Measurements from ENCODE around the gene C10orf120. TPM values are rescaled to one million over a fixed set of nuclear protein-coding genes. Genes with fewer than 3 reads are reported as not detected.

The C10orf120 gene
- total and polyA plus RNA-seq, 2 donors (not counting 3 experiments of a cell fraction or from before 2014, with no cell fraction given): not detected

DNA sequence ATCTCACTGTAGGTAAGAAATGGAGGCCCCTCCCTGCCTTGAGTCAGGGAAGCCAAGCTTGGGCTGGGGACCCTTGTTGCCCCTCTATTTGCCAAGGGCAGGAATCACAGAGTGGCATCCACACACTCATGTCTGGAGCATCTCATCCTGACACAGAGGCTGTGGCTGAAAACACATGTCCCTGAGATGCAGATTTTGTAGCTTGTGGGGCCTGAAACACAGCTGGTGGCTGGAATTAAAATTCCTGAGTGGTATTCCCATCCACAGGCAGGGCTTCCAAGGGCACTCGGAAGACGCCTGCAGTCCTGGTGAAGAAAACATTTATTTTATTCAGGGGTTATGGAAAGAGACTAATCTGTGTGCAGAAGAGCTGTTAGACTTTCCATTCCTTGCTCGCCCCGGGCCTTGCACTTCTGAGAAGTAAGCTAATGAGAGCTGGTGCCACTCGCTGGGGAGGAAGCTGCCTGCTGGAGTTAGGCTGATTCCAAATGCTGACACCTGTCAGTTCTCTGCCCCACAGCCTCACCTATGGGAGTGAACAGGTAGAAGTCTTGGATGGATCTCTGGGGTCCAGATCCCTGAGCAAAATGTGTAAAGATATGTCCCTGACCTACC, 36.0 kb downstream of the C10orf120 start:
- POLR2A ChIA-PET: no interaction called here
- FAIRE-seq: no peak
- no peaks in the 10 kb centered on the region for H4K20me1 ChIP-seq (replicated peaks; ENCODE audit: control insufficient read depth, extremely low read depth, insufficient read depth, low read length)
- BruUV-seq (replicated peaks): no TSS peak
- dilution Hi-C loops (cut with MboI; ENCODE audit: extremely low pct_ligation_motif_present, low sequenced_read_pairs) (no loop called here), intact Hi-C loops (cut with micrococcal nuclease) (no loop called here)
- H3K9me1 ChIP-seq (replicated peaks; ENCODE audit: control insufficient read depth, extremely low read depth, insufficient read depth, low read length): no peaks in the 10 kb centered on the region
- no peaks in the 10 kb centered on the region for H3K4me1 ChIP-seq (ENCODE audit: control insufficient read depth, extremely low read depth, insufficient read depth, low read length)
- DNase-seq (ENCODE audit: low read depth, low spot score): no peak
- no peaks in the 10 kb centered on the region for H3K9me3 ChIP-seq (replicated peaks; ENCODE audit: control insufficient read depth, insufficient read depth, low read length)
- H3K27ac ChIP-seq (ENCODE audit: insufficient read depth, low read depth, low read length): no peak overlapping the region
- H3K4me2 ChIP-seq (ENCODE audit: insufficient read depth, low read length): no peak overlapping the region
- H3K9ac ChIP-seq (replicated peaks; ENCODE audit: extremely low read depth, insufficient read depth, low read length): no peak overlapping the region
- CTCF ChIA-PET: interaction anchor here (1.0 kb wide), 1 partner anchor 15 kb away, joined by 5 read pairs; no protein-coding TSS in a partner anchor
- H3K27me3 ChIP-seq (ENCODE audit: control insufficient read depth in 2 of 2, insufficient read depth in 2 of 2, low read length in 2 of 2): no peaks in the 10 kb centered on the region
- no peaks in the 10 kb centered on the region for H3K79me2 ChIP-seq (ENCODE audit: control insufficient read depth, insufficient read depth, low read length)
- H2AFZ ChIP-seq (ENCODE audit: low read depth, low read length): no peak overlapping the region
- TF ChIP-seq MYC (IDR thresholded peaks at IDR 0.05; ENCODE audit: low read depth, low read length) (no peak), POLR2AphosphoS5 (IDR thresholded peaks at IDR 0.05; ENCODE audit: insufficient read depth, low read depth, low read length) (no peak), JUN (IDR thresholded peaks at IDR 0.05; ENCODE audit: borderline replicate concordance, insufficient read depth, insufficient read length, low read depth) (no peak), GATA2 (IDR thresholded peaks at IDR 0.05; ENCODE audit: insufficient read depth, insufficient read length, low read depth, low read length) (no peak), POLR2A (IDR thresholded peaks at IDR 0.05; ENCODE audit: low read depth, low read length) (no peak), FOS (IDR thresholded peaks at IDR 0.05; ENCODE audit: borderline replicate concordance, insufficient read depth, low read length) (no peak), EZH2 (IDR thresholded peaks at IDR 0.05; ENCODE audit: borderline replicate concordance, low read depth, low read length, severe bottlenecking) (no peak)
- TF ChIP-seq, protein P1, sequence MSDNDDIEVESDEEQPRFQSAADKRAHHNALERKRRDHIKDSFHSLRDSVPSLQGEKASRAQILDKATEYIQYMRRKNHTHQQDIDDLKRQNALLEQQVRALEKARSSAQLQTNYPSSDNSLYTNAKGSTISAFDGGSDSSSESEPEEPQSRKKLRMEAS (IDR thresholded peaks at IDR 0.05; ENCODE audit: insufficient read depth, insufficient read length): no peak
- TF ChIP-seq, protein P2, sequence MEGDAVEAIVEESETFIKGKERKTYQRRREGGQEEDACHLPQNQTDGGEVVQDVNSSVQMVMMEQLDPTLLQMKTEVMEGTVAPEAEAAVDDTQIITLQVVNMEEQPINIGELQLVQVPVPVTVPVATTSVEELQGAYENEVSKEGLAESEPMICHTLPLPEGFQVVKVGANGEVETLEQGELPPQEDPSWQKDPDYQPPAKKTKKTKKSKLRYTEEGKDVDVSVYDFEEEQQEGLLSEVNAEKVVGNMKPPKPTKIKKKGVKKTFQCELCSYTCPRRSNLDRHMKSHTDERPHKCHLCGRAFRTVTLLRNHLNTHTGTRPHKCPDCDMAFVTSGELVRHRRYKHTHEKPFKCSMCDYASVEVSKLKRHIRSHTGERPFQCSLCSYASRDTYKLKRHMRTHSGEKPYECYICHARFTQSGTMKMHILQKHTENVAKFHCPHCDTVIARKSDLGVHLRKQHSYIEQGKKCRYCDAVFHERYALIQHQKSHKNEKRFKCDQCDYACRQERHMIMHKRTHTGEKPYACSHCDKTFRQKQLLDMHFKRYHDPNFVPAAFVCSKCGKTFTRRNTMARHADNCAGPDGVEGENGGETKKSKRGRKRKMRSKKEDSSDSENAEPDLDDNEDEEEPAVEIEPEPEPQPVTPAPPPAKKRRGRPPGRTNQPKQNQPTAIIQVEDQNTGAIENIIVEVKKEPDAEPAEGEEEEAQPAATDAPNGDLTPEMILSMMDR (IDR thresholded peaks at IDR 0.05; ENCODE audit: extremely low read depth in 1 of 2, insufficient read depth in 1 of 2, low read depth in 1 of 2, low read length in 2 of 2): no peak
- no peak overlapping the region for H3K4me3 ChIP-seq (replicated peaks in 1 of 3; ENCODE audit: insufficient read depth in 1 of 3, low read depth in 1 of 3, low read length in 3 of 3)
- H3K36me3 ChIP-seq (ENCODE audit: control insufficient read depth in 2 of 2, extremely low read depth in 1 of 2, insufficient read depth in 2 of 2, low read length in 2 of 2): no peaks in the 10 kb centered on the region
